B cell (primary cell): ENCODE results near the gene ZNF675.

Source experiments
- CTCF ChIP-seq: fragments of 200-600 bp; IDR thresholded peaks from one replicate; pipeline ENCODE4 v1.8.0; 2022; ENCODE audit warnings: antibody characterized with exemption, mild to moderate bottlenecking
- EZH2 ChIP-seq: IDR thresholded peaks from 2 replicates; pipeline ENCODE4 v1.6.1; 2012; ENCODE audit warnings: borderline replicate concordance, low read depth, mild to moderate bottlenecking, moderate library complexity, low read length; ENCODE audit not compliant: insufficient read depth, poor library complexity, severe bottlenecking

GRCh38 chr19:23698711-23699520 is 11.9 kb upstream of the ZNF675 start:
- TF ChIP-seq CTCF (no peak), EZH2 (no peak)
